Right atrium auricular region (tissue), 2 donors: Measurements from ENCODE around the gene MATK. TPM values are rescaled to one million over a fixed set of nuclear protein-coding genes. Genes with fewer than 3 reads are reported as not detected.

Source experiments
- DNase-seq: peaks from one replicate; pipeline ENCODE4 v3.0.0-alpha.2; 2019; ENCODE audit warnings: low spot score
- H3K27ac ChIP-seq, 2 donors: fragments of 200-600 bp; sonication (generic); 1 replicate in 1 of 2; 2 replicates in 1 of 2; pipeline ENCODE4 v1.5.1; 2016 to 2019
- H3K27me3 ChIP-seq, 2 donors: fragments of 200-600 bp; sonication (generic); one replicate each; pipeline versions ENCODE4 v1.5.1 to v1.6.0; 2017 to 2019
- H3K36me3 ChIP-seq: fragments of 200-600 bp; sonication (generic); one replicate; pipeline ENCODE4 v1.5.1; 2016
- H3K4me1 ChIP-seq, 2 donors: fragments of 200-600 bp; sonication (generic); one replicate each; pipeline versions ENCODE4 v1.5.1 to v1.6.0; 2017 to 2019
- H3K4me3 ChIP-seq, 2 donors: fragments of 200-600 bp; sonication (generic); 1 replicate in 1 of 2; 2 replicates in 1 of 2; pipeline ENCODE4 v1.5.1; 2017 to 2019; ENCODE audit warnings: mild to moderate bottlenecking in 1 of 2, moderate library complexity in 1 of 2
- H3K9me3 ChIP-seq, 2 donors: fragments of 200-600 bp; sonication (generic); one replicate each; pipeline ENCODE4 v1.5.1; 2019
- total RNA-seq, 2 donors: library from RNA; depleted of rRNA; stranded (reverse); fragments of >200 nt; gene quantifications; one replicate each; pipeline ENCODE4 v1.1.0, GENCODE V29; 2016
- TF ChIP-seq, protein P1 (sequence below), 2 donors: fragments of 200-600 bp; sonication (generic); IDR thresholded peaks; one replicate each; pipeline ENCODE4 v1.5.1; 2019; ENCODE audit warnings: antibody characterized with exemption in 2 of 2

The MATK gene
- total RNA-seq, 2 donors from 2014 or later, result 0.26 to 1.5 TPM

- H3K27me3 ChIP-seq, result peaks cover 0 to 7% of the 10 kb centered on the region in 2 donors
Observed at GRCh38 chr19:3782903-3783302, 3.3 kb downstream of the MATK start.

GRCh38 chr19:3782330-3782729 lies 3.9 kb downstream of the MATK start:
- no peaks in the 10 kb centered on the region for H3K36me3 ChIP-seq
- peaks cover 0 to 7% of the 10 kb centered on the region in 2 donors for H3K27me3 ChIP-seq
- TF ChIP-seq, protein P1, sequence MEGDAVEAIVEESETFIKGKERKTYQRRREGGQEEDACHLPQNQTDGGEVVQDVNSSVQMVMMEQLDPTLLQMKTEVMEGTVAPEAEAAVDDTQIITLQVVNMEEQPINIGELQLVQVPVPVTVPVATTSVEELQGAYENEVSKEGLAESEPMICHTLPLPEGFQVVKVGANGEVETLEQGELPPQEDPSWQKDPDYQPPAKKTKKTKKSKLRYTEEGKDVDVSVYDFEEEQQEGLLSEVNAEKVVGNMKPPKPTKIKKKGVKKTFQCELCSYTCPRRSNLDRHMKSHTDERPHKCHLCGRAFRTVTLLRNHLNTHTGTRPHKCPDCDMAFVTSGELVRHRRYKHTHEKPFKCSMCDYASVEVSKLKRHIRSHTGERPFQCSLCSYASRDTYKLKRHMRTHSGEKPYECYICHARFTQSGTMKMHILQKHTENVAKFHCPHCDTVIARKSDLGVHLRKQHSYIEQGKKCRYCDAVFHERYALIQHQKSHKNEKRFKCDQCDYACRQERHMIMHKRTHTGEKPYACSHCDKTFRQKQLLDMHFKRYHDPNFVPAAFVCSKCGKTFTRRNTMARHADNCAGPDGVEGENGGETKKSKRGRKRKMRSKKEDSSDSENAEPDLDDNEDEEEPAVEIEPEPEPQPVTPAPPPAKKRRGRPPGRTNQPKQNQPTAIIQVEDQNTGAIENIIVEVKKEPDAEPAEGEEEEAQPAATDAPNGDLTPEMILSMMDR (IDR thresholded peaks at IDR 0.05), result no peak
- peaks cover 0 to 9% of the 10 kb centered on the region in 2 donors for H3K4me1 ChIP-seq
- DNase-seq, result no peak
- H3K4me3 ChIP-seq, result no peak overlapping the region
- H3K9me3 ChIP-seq, result peaks cover 17 to 26% of the 10 kb centered on the region in 2 donors
- H3K27ac ChIP-seq, result no peak overlapping the region

More at GRCh38 chr19:3782903-3783302, 3.3 kb downstream of the MATK start:
- DNase-seq, result no peak
- TF ChIP-seq, protein P1 (IDR thresholded peaks at IDR 0.05), result no peak
- Histone ChIP-seq H3K4me3 (no peak overlapping the region), H3K4me1 (peaks cover 0 to 9% of the 10 kb centered on the region in 2 donors), H3K9me3 (peaks cover 17 to 26% of the 10 kb centered on the region in 2 donors), H3K27ac (no peak overlapping the region), H3K36me3 (no peaks in the 10 kb centered on the region)

DNA sequence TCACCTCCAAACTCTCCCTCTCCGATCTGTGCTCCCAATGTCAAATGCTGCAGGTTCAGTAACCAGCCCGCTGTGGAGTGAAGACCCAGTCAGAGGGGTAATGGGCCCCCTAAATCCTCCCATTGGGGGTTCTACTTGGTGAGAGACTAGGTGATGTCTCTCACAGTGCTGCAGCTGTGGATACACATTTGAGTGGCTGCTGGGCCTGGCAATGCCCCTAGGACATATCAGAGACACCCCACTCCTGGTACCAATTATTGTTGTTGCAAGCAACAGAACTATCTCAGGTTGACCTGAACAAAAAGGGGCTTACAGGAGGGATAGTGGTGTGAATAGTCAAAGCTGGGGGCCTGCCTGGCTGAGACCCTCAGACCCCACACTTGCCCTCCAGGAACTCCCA lies 4.6 kb downstream of the MATK start:
- Histone ChIP-seq H3K27me3 (peaks cover 0 to 7% of the 10 kb centered on the region in 2 donors), H3K9me3 (peaks cover 17 to 26% of the 10 kb centered on the region in 2 donors), H3K27ac (no peak overlapping the region), H3K4me3 (no peak overlapping the region), H3K4me1 (peaks cover 0 to 9% of the 10 kb centered on the region in 2 donors), H3K36me3 (no peaks in the 10 kb centered on the region)
- no peak for DNase-seq
- TF ChIP-seq, protein P1 (IDR thresholded peaks at IDR 0.05), result no peak

- peaks cover 0 to 7% of the 10 kb centered on the region in 2 donors for H3K4me1 ChIP-seq
- peaks cover 17 to 26% of the 10 kb centered on the region in 2 donors for H3K9me3 ChIP-seq
- H3K27ac ChIP-seq, result no peak overlapping the region
- H3K27me3 ChIP-seq, result peaks cover 0 to 7% of the 10 kb centered on the region in 2 donors
- DNase-seq, result no peak
- no peaks in the 10 kb centered on the region for H3K36me3 ChIP-seq
- TF ChIP-seq, protein P1 (IDR thresholded peaks at IDR 0.05), result no peak
- no peak overlapping the region for H3K4me3 ChIP-seq
Observed at GRCh38 chr19:3780786-3781304, 5.3 kb downstream of the MATK start.

- DNase-seq, result no peak
- Histone ChIP-seq H3K27ac (no peak overlapping the region), H3K4me3 (no peak overlapping the region), H3K27me3 (peaks cover 0 to 2% of the 10 kb centered on the region in 2 donors), H3K9me3 (peaks cover 17 to 26% of the 10 kb centered on the region in 2 donors), H3K36me3 (no peaks in the 10 kb centered on the region), H3K4me1 (no peaks in the 10 kb centered on the region)
- TF ChIP-seq, protein P1 (IDR thresholded peaks at IDR 0.05), result no peak
Observed at GRCh38 chr19:3778899-3779723, 7.1 kb downstream of the MATK start.
